ENCODE measurements around the gene POLR2C.

GRCh38 chr16:57505169-57505568 lies 42.7 kb downstream of the POLR2C start:
- TF ChIP-seq CTCF (conservative IDR thresholded peaks at IDR 0.05; ENCODE audit: low read depth, low read length) (no peak), EZH2 (IDR thresholded peaks at IDR 0.05; ENCODE audit: borderline replicate concordance, low read depth, low read length, poor library complexity, severe bottlenecking) (no peak)

Measured in A673 (cell line).